ENCODE data around the gene ALKBH6.
"Not testable (repeated sequence)": the region's sequence is repeated elsewhere in the genome, so short reads cannot be mapped to it uniquely, and the experiment has no call there.

The ALKBH6 gene

DNA sequence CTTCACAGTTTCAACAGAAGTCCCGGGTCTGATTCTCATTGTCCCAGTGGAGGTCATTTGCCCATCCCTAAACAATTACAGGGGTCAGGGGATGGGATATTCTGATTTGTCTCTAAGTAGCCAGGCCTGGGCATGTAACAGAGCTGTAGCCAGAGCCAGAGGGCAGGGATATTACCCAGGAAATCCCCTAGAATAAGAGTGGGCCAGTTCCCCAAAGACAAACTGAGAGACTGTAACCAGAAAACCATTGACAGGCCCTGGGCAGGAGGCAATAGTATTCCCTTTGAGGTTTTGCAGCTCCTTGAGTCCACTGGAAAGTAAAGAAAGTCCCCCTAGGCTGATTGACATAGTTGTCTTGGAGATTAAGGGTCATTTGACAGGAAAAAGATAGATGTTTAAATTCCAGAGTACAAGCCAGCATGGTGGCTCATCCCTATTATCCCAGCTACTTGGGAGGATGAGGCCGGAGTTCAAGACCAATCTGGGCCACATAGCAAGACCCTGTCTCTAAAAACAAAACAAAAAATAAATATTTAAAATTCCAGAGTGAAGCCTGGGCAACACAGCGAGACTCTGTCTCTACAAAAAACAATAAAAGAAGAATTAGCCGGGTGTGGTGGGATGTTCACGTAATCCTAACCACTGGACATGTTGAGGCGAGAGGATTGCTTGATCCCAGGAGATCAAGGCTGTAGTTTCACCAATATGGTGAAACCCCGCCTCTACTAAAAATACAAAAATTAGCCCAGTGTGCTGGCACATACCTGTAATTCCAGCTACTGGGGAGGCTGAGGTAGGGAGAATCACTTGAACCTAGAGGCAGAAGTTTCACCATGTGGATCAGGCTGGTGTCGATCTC lies 20.9 kb downstream of the ALKBH6 start:
- no peak for DNase-seq (ENCODE audit: low read depth, low spot score)

DNA sequence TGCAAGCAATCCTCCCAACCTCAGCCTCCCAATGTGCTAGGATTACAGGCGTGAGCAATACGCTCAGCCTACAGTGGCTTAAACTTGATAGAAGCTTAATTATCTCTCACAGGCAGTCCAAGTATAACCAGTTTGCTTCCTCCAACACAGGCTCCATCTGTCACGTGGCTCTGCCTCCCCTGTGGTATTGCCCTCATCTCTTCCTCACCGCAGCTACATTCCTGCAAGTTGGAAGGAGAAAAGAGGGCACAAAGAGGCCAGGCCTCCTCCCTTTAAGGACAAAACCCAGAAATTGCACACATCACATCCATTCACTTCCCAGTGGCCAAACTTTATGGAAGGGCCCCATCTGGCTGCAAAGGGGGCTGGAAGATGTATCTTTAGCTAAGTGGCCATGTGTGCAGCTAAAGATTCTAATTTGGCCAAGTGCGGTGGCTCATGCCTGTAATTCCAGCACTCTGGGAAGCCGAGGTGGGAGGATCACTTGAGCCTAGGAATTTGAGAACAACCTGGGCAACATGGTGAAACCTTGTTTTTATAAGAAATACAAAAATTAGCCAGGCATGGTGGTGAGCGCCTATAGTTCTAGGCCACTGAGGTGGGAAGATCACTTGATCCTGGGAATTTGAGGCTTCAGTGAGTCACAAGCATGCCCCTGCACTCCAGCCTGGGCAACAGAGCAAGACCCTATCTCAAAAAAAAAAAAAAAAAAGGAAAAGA lies 22.1 kb downstream of the ALKBH6 start:
- DNase-seq (ENCODE audit: low read depth, low spot score): no peak

DNA sequence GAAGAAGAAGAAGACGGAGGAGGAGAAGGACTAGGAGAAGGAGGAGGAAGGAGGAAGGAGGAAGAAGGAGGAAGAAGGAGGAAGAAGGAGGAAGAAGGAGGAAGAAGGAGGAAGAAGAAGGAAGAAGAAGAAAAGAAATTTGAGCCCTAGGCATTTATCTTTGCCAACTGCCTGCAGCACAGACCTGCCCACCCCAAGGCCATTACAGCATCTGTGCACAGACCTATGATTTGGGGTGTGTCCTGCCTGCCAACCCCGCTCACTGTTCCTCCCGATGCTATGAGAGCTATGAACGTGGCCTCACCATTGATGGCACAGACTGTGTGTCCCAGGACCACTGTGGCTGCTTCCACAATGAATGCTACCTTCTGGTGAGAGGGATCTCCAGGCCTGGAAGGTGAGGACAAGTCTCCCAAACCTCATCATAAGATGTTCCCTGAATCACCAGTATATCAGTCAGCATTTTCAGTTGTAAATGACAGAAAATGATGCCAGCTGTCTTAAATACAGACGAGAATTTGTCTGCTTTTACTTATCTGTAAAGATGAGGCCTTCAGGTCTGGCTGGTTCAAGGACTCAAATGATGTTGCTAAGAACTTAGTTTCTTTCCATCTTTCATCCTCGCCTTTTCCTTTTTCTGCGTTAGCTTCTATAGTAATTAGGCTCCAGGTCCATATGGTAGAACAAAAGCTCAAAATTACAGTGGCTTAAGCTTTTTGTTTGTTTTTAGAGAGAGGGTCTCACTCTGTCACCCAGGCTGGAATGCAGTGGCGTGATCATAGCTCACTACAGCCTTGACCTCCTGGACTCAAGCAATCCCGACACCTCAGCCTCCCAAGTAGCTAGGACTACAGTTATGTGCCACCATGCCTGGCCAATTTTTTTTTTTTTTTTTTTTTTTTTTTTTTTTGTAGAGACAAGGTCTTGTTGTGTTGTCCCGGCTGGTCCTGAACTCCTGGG lies 23.0 kb downstream of the ALKBH6 start:
- no peak for DNase-seq (ENCODE audit: low read depth, low spot score)

DNA sequence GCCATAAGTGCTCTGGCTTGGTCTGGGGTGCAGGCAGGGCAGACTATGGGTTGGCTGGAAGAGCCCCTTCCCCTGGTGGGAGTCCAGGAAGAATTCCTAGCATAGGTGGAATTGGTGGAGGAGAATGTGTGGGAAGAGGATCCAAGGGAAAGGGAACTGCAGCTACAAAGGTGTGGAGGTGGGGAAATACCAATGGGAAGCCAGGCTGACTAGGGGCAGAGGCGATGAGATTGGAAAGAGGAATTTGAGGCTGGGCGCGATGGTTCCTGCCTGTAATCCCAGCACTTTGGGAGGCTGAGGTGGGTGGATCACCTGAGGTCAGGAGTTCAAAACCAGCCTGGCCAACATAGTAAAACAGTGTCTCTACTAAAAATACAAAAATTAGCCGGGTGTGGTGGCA lies 23.9 kb downstream of the ALKBH6 start:
- no peak for DNase-seq (ENCODE audit: low read depth, low spot score)

DNA sequence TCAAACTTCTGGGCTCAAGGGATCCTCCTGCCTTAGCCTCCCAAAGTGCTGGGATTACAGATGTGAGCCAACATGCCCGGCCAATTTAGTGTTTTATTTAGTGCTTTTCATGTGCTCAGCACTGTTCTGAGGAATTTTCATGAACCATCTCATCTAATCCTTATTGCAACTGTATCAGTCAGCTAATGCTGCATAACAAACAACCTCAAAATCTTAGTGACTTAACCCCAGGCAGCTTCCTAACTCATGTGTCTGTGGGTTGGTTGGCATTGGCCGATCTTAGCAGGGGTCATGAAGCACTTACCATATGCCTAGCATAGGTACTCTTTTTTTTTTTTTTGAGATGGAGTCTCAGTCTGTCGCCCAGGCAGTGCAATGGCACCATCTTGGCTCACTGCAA lies 25.2 kb downstream of the ALKBH6 start:
- DNase-seq (ENCODE audit: low read depth, low spot score): no peak

DNA sequence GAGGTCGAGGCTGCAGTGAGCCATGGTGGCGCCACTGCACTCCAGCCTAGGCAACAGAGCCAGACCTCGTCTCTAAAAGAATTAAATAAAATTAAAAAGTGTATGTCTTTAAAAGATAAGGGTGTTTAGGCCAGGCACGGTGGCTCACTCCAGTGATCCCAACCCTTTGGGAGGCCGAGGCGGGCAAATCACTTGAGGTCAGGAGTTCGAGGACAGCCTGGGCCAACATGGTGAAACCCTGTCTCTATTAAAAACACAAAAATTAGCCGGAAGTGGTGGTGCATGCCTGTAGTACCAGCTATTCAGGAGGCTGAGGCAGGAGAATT lies 26.5 kb downstream of the ALKBH6 start:
- no peak for DNase-seq (ENCODE audit: low read depth, low spot score)

DNA sequence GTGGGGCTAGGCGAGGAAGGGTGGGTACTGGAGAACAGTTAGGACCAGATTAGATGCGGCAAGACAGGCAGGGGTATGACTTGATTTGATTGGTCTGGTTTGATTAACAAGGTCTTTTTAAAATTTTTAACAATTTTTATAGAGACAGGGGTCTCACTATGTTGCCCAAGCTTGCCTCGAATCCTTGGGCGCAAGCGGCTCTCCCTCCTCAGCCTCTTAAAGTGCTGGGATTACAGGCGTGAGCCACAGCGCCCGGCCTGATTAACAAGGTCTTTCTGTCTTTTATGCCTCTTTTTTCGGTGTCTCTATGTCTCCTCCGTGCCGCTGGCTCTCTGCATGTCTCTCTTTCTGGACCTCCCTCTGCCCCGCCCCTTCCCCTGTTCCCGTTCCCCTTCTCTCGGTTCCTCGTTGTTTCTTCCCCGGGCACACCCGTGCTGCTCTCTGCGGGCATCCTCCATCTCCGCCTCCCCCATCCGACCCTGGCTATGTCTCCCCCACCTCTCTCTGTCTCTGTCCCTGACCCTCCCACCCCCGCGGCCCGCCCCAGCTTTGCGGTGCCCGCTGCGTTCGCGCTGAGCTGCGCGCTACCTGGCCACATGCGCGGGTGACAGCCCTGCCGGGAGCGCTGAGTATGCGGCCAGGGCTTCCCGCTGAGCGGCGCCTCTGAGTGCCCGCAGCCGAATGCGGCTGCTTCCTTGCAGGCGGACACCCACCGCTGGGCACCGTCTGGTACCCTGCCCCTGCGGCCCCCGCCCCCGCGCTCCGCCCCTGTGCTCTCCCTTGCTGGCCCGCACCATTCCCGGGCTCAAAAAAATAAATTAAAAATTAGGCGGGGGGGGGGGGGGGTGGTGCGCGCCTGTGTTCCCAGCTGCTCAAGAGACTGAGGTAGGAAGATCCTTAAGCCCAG lies 27.1 kb downstream of the ALKBH6 start:
- DNase-seq (ENCODE audit: low read depth, low spot score): no peak

DNA sequence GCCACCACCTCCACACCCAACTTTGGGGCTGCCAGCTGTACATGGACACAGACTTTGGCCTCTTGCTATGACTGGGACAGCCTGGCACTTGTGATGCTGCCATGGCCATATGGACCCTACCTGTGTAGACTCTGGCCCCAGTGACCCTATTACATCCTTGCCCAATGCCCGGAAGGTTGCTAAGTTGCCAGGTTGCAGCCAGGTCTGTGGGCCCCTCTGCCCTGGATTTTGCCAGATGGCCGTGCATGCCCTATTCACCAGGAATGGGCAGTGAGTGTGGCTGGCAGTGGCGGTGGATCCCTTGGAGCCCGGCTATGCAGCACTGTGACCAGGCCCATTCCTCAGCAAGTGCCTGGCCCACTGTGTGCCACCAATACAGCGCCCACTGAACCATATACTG lies 27.9 kb downstream of the ALKBH6 start:
- no peak for DNase-seq (ENCODE audit: low read depth, low spot score)

DNA sequence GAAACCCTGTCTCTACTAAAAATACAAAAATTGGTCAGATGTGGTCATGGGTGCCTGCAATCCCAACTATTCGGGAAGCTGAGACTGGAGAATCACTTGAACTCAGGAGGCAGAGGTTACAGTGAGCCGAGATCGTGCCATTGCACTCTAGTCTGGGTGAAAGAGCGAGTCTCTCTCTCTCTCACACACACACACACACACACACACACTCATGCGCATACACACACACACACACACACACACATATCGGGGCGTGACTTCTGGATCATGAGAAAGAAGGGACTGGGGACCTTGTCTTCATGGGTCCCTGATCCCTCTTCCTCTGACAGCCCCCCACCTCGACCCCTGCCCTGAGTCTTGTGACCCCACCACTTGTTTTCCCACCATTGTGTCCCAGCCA lies 30.8 kb downstream of the ALKBH6 start:
- DNase-seq (ENCODE audit: low read depth, low spot score): no peak

DNA sequence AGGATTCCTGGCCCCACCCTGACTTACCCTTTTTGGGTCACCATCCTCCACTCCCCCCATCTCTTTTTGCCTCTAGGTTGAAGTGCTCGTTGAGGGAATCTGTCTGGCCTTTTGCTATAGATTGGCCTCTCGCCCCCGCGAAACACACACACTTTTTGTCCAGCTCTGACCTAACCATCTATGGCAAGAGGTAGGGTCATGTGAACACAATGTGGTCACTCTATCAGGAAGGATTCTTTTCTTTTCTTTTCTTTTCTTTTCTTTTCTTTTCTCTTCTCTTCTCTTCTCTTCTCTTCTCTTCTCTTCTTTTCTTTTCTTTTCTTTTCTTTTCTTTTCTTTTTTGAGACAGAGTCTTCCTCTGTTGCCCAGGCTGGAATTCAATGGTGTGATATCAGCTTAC lies 33.0 kb downstream of the ALKBH6 start:
- DNase-seq (ENCODE audit: low read depth, low spot score): not testable (repeated sequence)

DNA sequence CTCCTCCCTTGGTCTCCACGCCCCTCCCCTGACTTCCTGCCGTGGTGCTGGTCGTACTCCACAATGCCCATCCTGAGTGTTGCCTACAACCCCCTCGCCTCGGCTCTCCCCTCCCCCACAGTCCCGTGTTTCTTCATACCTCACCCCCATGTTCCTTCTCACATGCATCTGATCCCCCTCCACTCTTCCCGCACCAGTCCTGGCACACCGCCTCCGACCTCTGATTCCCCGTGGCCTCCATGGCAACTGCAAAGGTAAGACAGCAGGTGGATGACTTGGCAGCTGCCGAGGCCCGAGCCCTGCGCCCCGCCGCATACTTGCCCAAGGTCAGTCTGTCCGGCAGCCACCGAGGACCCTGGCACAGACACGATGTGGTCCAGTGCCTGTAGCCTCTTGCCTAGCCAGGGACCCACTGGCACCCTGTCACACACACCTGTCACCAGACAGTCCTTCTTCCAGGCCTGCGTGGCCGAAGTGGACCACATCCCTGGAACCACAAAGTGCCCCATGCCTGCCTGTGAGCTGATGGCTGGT lies 35.1 kb downstream of the ALKBH6 start:
- DNase-seq (ENCODE audit: low read depth, low spot score): no peak

DNA sequence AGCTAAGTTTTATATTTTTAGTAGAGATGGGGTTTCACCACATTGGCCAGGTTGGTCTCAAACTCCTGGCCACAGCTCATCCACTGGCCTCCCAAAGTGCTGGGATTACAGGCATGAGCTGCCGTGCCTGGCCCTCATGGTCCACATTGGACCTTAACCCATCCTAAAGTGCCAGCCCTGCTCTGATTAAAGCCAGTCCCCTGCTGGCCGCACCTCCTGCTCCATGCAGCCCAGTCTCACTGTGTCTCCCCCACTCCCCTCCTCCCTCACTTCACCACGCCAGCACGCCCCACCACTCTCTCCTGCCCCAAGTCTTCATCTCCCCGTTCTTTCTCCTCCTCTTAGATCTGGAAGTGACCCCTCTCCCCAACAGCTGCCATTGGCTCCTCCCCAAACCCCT lies 35.7 kb downstream of the ALKBH6 start:
- no peak for DNase-seq (ENCODE audit: low read depth, low spot score)

DNA sequence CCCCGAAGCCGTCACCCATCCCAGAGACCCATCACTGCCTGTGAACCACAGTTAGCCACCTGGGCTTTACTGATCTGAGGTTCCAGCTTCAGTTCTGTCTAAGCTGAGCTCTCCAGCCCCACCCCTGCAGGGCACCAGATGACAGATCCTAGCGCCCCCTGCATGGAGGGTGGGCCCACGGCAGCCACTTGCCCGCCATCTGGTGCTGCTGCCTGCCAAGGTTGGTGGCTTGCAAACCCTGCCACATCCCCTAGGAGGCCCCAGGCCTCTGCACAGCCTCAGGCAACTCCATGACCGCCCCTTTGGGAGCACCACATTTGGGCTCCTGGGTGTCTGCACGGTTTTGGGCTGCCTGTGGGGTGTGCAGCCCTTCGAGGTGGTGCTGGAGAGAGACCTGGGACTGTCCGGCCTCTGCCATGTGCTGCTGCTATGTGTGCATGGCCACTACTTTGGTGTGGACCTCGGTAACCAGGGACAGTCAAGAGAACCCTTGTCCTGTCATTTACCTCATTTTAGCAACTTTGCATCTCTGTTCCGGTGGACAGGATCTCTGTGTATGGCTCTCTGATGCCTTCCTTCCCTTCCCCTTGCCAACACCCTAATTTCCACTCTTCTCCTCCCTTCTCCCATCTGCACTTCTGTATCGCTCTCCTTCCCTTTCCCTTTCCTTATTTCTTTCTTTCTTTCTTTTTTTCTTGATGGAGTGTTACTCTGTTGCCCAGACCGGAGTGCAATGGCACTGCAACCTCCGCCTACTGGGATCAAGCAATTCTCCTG lies 36.4 kb downstream of the ALKBH6 start:
- no peak for DNase-seq (ENCODE audit: low read depth, low spot score)

DNA sequence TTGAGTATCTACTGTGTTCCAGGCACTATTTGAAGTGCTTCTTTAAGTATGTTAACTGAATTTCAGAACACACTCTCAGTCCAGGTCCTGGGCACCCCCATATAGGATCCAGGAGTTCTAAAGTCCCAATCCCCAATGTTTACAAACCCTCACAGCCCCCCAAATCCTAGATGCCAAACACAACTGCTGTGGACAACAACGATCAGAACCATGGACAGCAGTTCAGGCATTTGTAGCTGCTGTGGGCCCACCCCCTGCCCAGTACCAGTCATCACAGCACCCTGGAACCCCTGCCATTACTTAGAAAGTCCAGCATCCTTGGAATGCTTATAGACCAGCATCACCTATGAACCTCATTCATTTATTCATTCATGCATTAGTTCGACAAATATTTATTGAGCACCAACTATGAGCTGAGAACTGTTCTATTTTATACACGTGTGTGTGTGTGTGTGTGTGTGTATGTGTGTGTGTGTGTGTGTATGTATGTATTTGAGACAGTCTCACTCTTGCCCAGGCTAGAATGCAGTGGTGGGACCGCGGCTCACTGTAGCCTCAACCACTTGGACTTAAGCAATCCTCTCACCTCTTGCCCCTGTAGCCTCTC lies 38.3 kb downstream of the ALKBH6 start:
- DNase-seq (ENCODE audit: low read depth, low spot score): no peak

DNA sequence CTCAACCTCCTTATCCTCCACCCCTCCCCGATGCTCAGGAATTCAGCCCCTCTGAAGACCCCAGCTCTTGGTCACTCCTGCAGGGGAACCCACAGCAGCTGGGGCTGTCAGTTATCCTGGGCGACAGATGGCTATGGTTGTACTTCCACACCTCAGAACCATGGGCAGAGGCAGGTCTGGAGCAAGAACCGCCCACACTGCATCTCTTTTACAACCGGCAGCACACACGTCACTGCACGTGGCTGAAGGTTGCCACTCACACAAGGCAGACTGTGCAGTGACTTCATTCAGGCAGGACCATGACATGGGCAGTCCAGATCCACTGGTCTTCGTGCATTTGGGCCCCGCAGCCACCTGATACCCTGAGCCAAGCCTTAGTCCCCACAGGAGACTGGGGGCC lies 40.5 kb downstream of the ALKBH6 start:
- DNase-seq (ENCODE audit: low read depth, low spot score): no peak

DNA sequence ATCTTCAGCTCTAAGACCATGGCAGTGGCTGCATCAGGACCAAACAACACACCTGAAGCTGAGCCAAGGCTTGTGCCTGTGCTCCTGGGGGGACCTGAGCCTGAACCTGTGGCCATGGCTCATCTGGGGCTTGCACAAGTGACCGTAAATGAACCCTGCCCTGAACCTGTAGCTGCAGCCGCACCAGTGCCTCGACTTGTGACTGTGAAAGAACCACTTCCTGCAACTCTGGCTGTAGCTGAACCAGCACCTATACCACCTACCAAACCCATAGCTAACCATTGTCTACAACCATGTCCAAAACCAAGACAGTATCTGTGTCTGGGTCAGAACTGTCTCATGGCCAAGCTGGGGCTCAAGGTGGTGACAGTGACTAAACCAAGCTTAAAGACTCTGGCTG lies 47.2 kb downstream of the ALKBH6 start:
- no peak for DNase-seq (ENCODE audit: low read depth, low spot score)

DNA sequence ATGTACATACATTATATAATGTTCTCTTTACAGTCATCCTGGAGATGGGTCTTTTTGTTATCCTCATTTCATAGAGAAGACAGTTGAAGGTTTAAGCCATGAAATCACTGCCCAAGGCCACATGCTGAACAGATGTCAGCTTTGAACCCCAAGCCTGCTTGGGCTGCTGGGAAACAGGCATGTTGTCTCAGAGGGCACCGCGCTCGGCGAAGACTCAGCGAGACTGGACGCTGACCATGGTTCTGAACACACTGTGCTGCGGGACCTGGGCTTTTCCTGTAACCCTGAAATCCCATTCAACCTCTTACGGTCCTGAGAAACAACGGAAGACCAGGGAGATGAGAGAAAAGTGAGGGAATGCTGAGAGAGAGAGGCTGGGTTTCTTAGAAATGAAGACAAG lies 50.5 kb downstream of the ALKBH6 start:
- no peak for DNase-seq (ENCODE audit: low read depth, low spot score)

DNA sequence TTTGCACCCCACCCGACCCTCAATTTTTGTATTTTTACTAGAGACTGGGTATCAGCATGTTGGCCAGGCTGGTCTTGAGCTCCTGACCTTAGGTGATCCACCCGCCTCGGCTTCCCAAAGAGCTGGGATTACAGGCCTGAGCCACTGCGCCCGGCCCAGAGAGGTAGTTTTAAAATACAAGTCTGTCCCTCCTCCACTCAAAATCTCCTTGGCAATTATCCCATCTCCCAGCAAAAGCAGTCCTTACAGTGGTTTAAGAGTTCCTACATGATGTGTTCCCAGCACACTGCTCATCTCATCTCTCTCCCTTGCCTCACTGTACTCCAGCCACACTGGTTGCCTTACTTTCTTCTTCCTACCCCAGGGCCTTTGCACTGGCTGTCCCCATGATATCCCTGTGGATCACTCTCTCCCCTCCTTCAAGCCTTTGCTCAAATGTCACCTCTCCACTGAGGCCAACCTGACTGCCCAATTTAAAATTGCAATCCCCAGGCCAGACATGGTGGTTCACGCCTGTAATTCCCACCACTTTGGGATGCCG lies 53.5 kb downstream of the ALKBH6 start:
- no peak for DNase-seq (ENCODE audit: low read depth, low spot score)

DNA sequence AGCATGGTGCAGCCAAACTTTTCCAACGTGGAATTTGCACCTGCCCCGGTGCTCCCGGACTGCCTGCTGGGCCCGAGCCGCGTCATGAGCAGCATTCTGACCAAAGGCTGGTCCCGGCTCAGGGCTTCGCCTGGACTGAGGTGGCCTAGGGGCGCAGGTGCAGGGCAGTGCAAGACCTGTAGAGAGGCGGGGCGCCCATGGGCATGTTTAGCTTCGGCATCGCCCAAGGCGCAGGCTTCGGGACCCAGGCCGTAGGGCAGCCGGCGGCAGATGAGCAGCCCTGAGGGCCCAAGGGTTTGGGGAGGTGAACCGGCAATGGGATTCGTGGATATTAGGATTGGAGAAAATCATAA lies 54.1 kb downstream of the ALKBH6 start:
- no peak for DNase-seq (ENCODE audit: low read depth, low spot score)

All from activated naive CD8-positive, alpha-beta T cell treated with anti-CD3 and anti-CD28 coated beads, Interleukin-2, amount 50 U/mL, for 16 hours (primary cell).